ENCODE data around the gene DRGX.

The DRGX gene

GRCh38 chr10:49338604-49339003 is 57.3 kb downstream of the DRGX start:
- no peak for DNase-seq (ENCODE audit: low read depth in 2 of 2)

- no peak for DNase-seq (ENCODE audit: low read depth in 2 of 2)
Observed at GRCh38 chr10:49335364-49335972, 60.4 kb downstream of the DRGX start.

GRCh38 chr10:49334964-49335363 is 60.9 kb downstream of the DRGX start:
- no peak for DNase-seq (ENCODE audit: low read depth in 2 of 2)

GRCh38 chr10:49333192-49333591 is 62.7 kb downstream of the DRGX start:
- no peak for DNase-seq (ENCODE audit: low read depth in 2 of 2)

GRCh38 chr10:49332768-49333167 is 63.1 kb downstream of the DRGX start:
- DNase-seq (ENCODE audit: low read depth in 2 of 2): no peak

- DNase-seq (ENCODE audit: low read depth in 2 of 2): no peak
Observed at GRCh38 chr10:49332333-49332732, 63.6 kb downstream of the DRGX start.

GRCh38 chr10:49331431-49331830 is 64.5 kb downstream of the DRGX start:
- DNase-seq (ENCODE audit: low read depth in 2 of 2): no peak

- DNase-seq (ENCODE audit: low read depth in 2 of 2): no peak
Observed at GRCh38 chr10:49330127-49330665, 65.7 kb downstream of the DRGX start.

- DNase-seq (ENCODE audit: low read depth in 2 of 2): no peak
Observed at GRCh38 chr10:49329146-49329505, 66.8 kb downstream of the DRGX start.

- no peak for DNase-seq (ENCODE audit: low read depth in 2 of 2)
Observed at GRCh38 chr10:49328401-49329145, 67.3 kb downstream of the DRGX start.

- DNase-seq (ENCODE audit: low read depth in 2 of 2): no peak
Observed at GRCh38 chr10:49327036-49327813, 68.7 kb downstream of the DRGX start.

- DNase-seq (ENCODE audit: low read depth in 2 of 2): no peak
Observed at GRCh38 chr10:49325916-49326783, 69.7 kb downstream of the DRGX start.

GRCh38 chr10:49325131-49325915 is 70.6 kb downstream of the DRGX start:
- DNase-seq (ENCODE audit: low read depth in 2 of 2): no peak

GRCh38 chr10:49324711-49325110 is 71.2 kb downstream of the DRGX start:
- no peak for DNase-seq (ENCODE audit: low read depth in 2 of 2)

- DNase-seq (ENCODE audit: low read depth in 2 of 2): no peak
Observed at GRCh38 chr10:49323896-49324270, 72.0 kb downstream of the DRGX start.

GRCh38 chr10:49323171-49323895 is 72.6 kb downstream of the DRGX start:
- no peak for DNase-seq (ENCODE audit: low read depth in 2 of 2)

GRCh38 chr10:49322371-49323170 is 73.3 kb downstream of the DRGX start:
- DNase-seq (ENCODE audit: low read depth in 2 of 2): no peak

GRCh38 chr10:49321021-49321420 is 74.9 kb downstream of the DRGX start:
- DNase-seq (ENCODE audit: low read depth in 2 of 2): no peak

- no peak for DNase-seq (ENCODE audit: low read depth in 2 of 2)
Observed at GRCh38 chr10:49320191-49320590, 75.7 kb downstream of the DRGX start.
